H1 (cell line): ENCODE results near the gene JDP2. TPM values are rescaled to one million over a fixed set of nuclear protein-coding genes. Genes with fewer than 3 reads are reported as not detected.

ENCODE experiments used
- CHD1 ChIP-seq: IDR thresholded peaks from 2 replicates; pipeline ENCODE4 v1.6.1; 2012; ENCODE audit warnings: low read depth, low read length, improper control_type of control experiment
- KDM1A ChIP-seq: fragments of 200-600, 300-600 bp; sonication (generic); IDR thresholded peaks from 2 replicates; pipeline ENCODE4 v1.7.1; 2016; ENCODE audit warnings: mild to moderate bottlenecking, low read length, borderline replicate concordance
- SUZ12 ChIP-seq: fragments of 200-600 bp; sonication (generic); IDR thresholded peaks from 2 replicates; pipeline ENCODE4 v1.6.1; 2012; ENCODE audit warnings: mild to moderate bottlenecking, inconsistent platforms, low read length, moderate library complexity, mixed read lengths
- TEAD4 ChIP-seq: IDR thresholded peaks from 2 replicates; pipeline ENCODE4 v1.6.1; 2012; ENCODE audit warnings: low read depth, low read length, inconsistent platforms, mixed read lengths
- polyA plus RNA-seq, 7 experiments: library from polyadenylated mRNA; depleted of rRNA in 3 of 7; stranded (reverse) in 5 of 7; unstranded in 2 of 7; fragments of >200 nt in 5 of 7; fragments of 200-250 nt in 2 of 7; gene quantifications; 1 replicate in 5 of 7; 2 replicates in 1 of 7; 4 replicates in 1 of 7; pipeline versions ENCODE4 v1.2.1 to v1.2.3, GENCODE V29; 2011 to 2013; ENCODE audit warnings: missing spikeins in 2 of 7, mixed read lengths in 2 of 7
- total RNA-seq: library from RNA; stranded (reverse); fragmentation: NEBNext Ultra II Directional; extraction: Animal tissue kit (Norgen Biotek cat#: 25700); gene quantifications from 2 replicates; pipeline ENCODE4 v1.2.1, GENCODE V29; 2021
- TF ChIP-seq, protein P1 (sequence below): IDR thresholded peaks from 2 replicates; pipeline ENCODE4 v1.6.1; 2012; ENCODE audit warnings: low read length, inconsistent platforms

The JDP2 gene
- total and polyA plus RNA-seq, 2 of the 8 experiments (the other 6 are each of a cell fraction or from before 2014, with no cell fraction given), result 8.9 to 27.2 TPM

DNA sequence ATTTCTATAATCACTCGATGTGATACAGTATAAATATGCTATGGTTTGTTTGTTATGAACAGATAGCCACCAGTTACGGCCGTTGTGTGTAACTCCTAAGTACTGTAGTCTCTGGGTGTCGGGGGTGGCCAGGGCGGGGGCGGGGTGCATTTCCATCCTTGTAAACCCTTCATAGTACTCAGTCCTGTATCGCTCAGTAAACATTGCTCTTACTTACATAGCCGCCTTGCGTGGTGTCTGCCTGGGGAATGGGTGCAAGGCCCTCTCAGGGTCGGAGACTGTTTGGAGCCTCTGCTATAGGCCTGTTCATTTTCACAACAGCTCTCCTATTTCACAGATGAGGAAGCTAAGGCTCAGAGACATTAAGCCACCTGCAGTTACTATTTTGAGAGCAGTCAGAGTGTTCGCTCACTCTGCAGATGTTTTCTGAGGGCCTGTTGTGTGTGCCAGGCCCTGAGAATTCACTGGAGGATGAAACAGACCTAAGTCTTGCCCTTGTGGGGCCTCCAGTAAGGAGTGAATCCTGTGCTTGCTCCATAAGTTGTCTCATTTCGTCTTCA, 42.5 kb downstream of the JDP2 start (continued):
- TF ChIP-seq KDM1A (no peak), TEAD4 (no peak), SUZ12 (no peak), CHD1 (no peak)
- TF ChIP-seq, protein P1, sequence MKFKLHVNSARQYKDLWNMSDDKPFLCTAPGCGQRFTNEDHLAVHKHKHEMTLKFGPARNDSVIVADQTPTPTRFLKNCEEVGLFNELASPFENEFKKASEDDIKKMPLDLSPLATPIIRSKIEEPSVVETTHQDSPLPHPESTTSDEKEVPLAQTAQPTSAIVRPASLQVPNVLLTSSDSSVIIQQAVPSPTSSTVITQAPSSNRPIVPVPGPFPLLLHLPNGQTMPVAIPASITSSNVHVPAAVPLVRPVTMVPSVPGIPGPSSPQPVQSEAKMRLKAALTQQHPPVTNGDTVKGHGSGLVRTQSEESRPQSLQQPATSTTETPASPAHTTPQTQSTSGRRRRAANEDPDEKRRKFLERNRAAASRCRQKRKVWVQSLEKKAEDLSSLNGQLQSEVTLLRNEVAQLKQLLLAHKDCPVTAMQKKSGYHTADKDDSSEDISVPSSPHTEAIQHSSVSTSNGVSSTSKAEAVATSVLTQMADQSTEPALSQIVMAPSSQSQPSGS, result no peak
